HepG2 (cell line): Measurements from ENCODE around the gene TMEM45A. TPM values are rescaled to one million over a fixed set of nuclear protein-coding genes. Genes with fewer than 3 reads are reported as not detected.

Experiments
- ATAC-seq: fragments of 200-7000 bp; cut with Tn5 transposase; 3 replicates; pipeline ENCODE4 v1.9.1; 2020; ENCODE audit warnings: mild to moderate bottlenecking, moderate library complexity
- BruUV-seq: library from RNA; stranded (reverse); fragments of 400-500 nt; replicated peaks from 2 replicates; lab custom pipeline; 2021; lab: Mats Ljungman, UMichigan
- CTCF ChIA-PET: fragments of 300-600 bp; formaldehyde crosslinking; extraction: SDS; loops from one replicate; lab custom pipeline; 2021; ENCODE audit warnings: low total read pairs, inconsistent platforms, low intra/inter-chr PET ratio; lab: Yijun Ruan, JAX
- POLR2A ChIA-PET: fragments of 350-600 bp; sonication (Branson Sonifier 250); formaldehyde crosslinking; loops from one replicate; lab custom pipeline; 2020; ENCODE audit warnings: antibody characterized with exemption, inconsistent platforms; lab: Yijun Ruan, JAX
- DNase-seq: peaks from one replicate; pipeline ENCODE4 v3.0.0-alpha.2; 2015; ENCODE audit warnings: low spot score
- FAIRE-seq: peaks from 3 replicates; lab custom pipeline; 2011; peaks lifted over from hg19 to GRCh38; lab: Jason Lieb, UNC
- H2AFZ ChIP-seq: one replicate; pipeline ENCODE4 v1.6.1; 2011; ENCODE audit warnings: low read length, inconsistent platforms
- H3K27ac ChIP-seq: fragments of 300-600 bp; 3 replicates; pipeline ENCODE4 v1.8.0; 2011; ENCODE audit warnings: mixed run types, mild to moderate bottlenecking, mixed read lengths, low read length, inconsistent platforms; ENCODE audit not compliant: insufficient read depth; ENCODE audit errors: extremely low read length
- H3K27me3 ChIP-seq, 2 experiments: fragments of 200-600 bp in 1 of 2; 2 replicates in 1 of 2; 3 replicates in 1 of 2; pipeline versions ENCODE4 v1.6.0 to v1.8.0; 2011; ENCODE audit warnings: low read length in 2 of 2, mild to moderate bottlenecking in 2 of 2, moderate library complexity in 2 of 2, inconsistent platforms in 1 of 2; ENCODE audit not compliant: insufficient read depth in 2 of 2, control insufficient read depth in 1 of 2
- H3K36me3 ChIP-seq, 2 experiments: fragments of 200-600 bp in 1 of 2; replicated peaks in 1 of 2; 2 replicates in 1 of 2; 3 replicates in 1 of 2; pipeline versions ENCODE4 v1.5.1 to v1.8.0; 2011; ENCODE audit warnings: low read length in 2 of 2, inconsistent platforms in 1 of 2; ENCODE audit not compliant: insufficient read depth in 2 of 2, control insufficient read depth in 1 of 2
- H3K4me1 ChIP-seq: 2 replicates; pipeline ENCODE4 v1.5.1; 2012; ENCODE audit warnings: low read length, inconsistent platforms; ENCODE audit not compliant: insufficient read depth
- H3K4me2 ChIP-seq: 2 replicates; pipeline ENCODE4 v1.6.0; 2011; ENCODE audit warnings: low read depth, low read length, inconsistent platforms
- H3K4me3 ChIP-seq, 3 experiments: fragments of 200-600 bp in 1 of 3; sonication (generic), shearing (Covaris generic) in 1 of 3; replicated peaks in 1 of 3; 2 replicates each; pipeline ENCODE4 v1.5.1; 2011 to 2016; ENCODE audit warnings: low read length in 3 of 3, inconsistent platforms in 2 of 3, low read depth in 2 of 3, mild to moderate bottlenecking in 2 of 3, control low read depth in 1 of 3, mixed read lengths in 1 of 3; ENCODE audit not compliant: insufficient read depth in 1 of 3
- H3K79me2 ChIP-seq: one replicate; pipeline ENCODE4 v1.6.1; 2011; ENCODE audit warnings: low read length, inconsistent platforms; ENCODE audit not compliant: insufficient read depth
- H3K9ac ChIP-seq: 2 replicates; pipeline ENCODE4 v1.6.0; 2011; ENCODE audit warnings: mild to moderate bottlenecking, low read depth, low read length, inconsistent platforms; ENCODE audit not compliant: insufficient read depth
- H3K9me3 ChIP-seq: 2 replicates; pipeline ENCODE4 v1.5.1; 2012; ENCODE audit warnings: mild to moderate bottlenecking, low read length
- H4K20me1 ChIP-seq: 2 replicates; pipeline ENCODE4 v1.6.0; 2011; ENCODE audit warnings: inconsistent platforms, mild to moderate bottlenecking, low read length, moderate library complexity; ENCODE audit not compliant: insufficient read depth
- JUNB ChIP-seq: sonication (generic); formaldehyde crosslinking; IDR thresholded peaks from 2 replicates; pipeline ENCODE4 v1.8.0; 2022; ENCODE audit warnings: missing genetic modification reagents, mild to moderate bottlenecking, borderline replicate concordance
- MTA1 ChIP-seq: sonication (generic); formaldehyde crosslinking; IDR thresholded peaks from 2 replicates; pipeline ENCODE4 v1.4.0; 2020; ENCODE audit warnings: missing genetic modification reagents, mild to moderate bottlenecking, borderline replicate concordance
- REPIN1 ChIP-seq: sonication (generic); formaldehyde crosslinking; IDR thresholded peaks from 2 replicates; pipeline ENCODE4 v1.8.0; 2022; ENCODE audit warnings: missing genetic modification reagents, low read depth, mild to moderate bottlenecking, borderline replicate concordance
- SRF ChIP-seq: IDR thresholded peaks from 2 replicates; pipeline ENCODE4 v1.6.1; 2011; ENCODE audit warnings: mild to moderate bottlenecking, low read depth, low read length, moderate library complexity
- TGIF2 ChIP-seq: IDR thresholded peaks from 2 replicates; pipeline ENCODE4 v1.6.1; 2016; ENCODE audit warnings: control low read depth, missing compliant biosample characterization
- ZFP37 ChIP-seq: sonication (generic); formaldehyde crosslinking; IDR thresholded peaks from 2 replicates; pipeline ENCODE4 v1.4.0; 2020; ENCODE audit warnings: missing genetic modification reagents, borderline replicate concordance
- ZFP82 ChIP-seq: sonication (generic); formaldehyde crosslinking; IDR thresholded peaks from 2 replicates; pipeline ENCODE4 v1.5.1; 2020; ENCODE audit warnings: mild to moderate bottlenecking, missing genetic modification reagents, borderline replicate concordance
- ZNF235 ChIP-seq: sonication (generic); formaldehyde crosslinking; IDR thresholded peaks from 2 replicates; pipeline ENCODE4 v1.8.1; 2023; ENCODE audit warnings: mild to moderate bottlenecking, missing genetic modification reagents, borderline replicate concordance
- ZNF264 ChIP-seq: sonication (generic); formaldehyde crosslinking; IDR thresholded peaks from 2 replicates; pipeline ENCODE4 v1.4.0; 2020; ENCODE audit warnings: missing genetic modification reagents
- in situ Hi-C: cut with HindIII; loops from 2 replicates; pipeline ENCODE4 v1.10.0; 2017; ENCODE audit warnings: low pct_unique_long_range_greater_than_20kb; ENCODE audit not compliant: extremely low pct_ligation_motif_present
- intact Hi-C: fragments of 100-400 bp; cut with micrococcal nuclease; formaldehyde crosslinking; loops from one replicate; pipeline ENCODE4 v1.10.0; 2022; ENCODE audit not compliant: unreplicated experiment
- polyA plus RNA-seq, 8 experiments: library from polyadenylated mRNA; depleted of rRNA in 3 of 8; stranded (reverse) in 7 of 8; unstranded in 1 of 8; fragments of >200 nt; fragmentation: Illumina TruSeq in 4 of 8; extraction: Trizol in 4 of 8; gene quantifications; 2 replicates each; pipeline versions ENCODE4 v1.2.1 to v1.2.3, GENCODE V29; 2011 to 2016; ENCODE audit warnings: low read depth in 4 of 8, missing spikeins in 1 of 8, mixed read lengths in 1 of 8; ENCODE audit not compliant: insufficient read depth in 1 of 8
- total RNA-seq, 5 experiments: library from RNA; depleted of rRNA; stranded (reverse); fragments of >200 nt; fragmentation: Illumina TruSeq; extraction: Trizol; gene quantifications; 2 replicates each; pipeline ENCODE4 v1.2.3, GENCODE V29; 2016; ENCODE audit warnings: low read depth in 1 of 5
- TF ChIP-seq, protein P1 (sequence below): sonication (generic); formaldehyde crosslinking; IDR thresholded peaks from 2 replicates; pipeline ENCODE4 v1.4.0; 2020; ENCODE audit warnings: mild to moderate bottlenecking, missing genetic modification reagents, borderline replicate concordance
- TF ChIP-seq, protein P2 (sequence below): sonication (generic); formaldehyde crosslinking; IDR thresholded peaks from 2 replicates; pipeline ENCODE4 v1.4.0; 2020; ENCODE audit warnings: missing genetic modification reagents, mild to moderate bottlenecking, borderline replicate concordance
- TF ChIP-seq, protein P3 (sequence below): sonication (generic); formaldehyde crosslinking; IDR thresholded peaks from 2 replicates; pipeline ENCODE4 v1.4.0; 2020; ENCODE audit warnings: missing genetic modification reagents

The TMEM45A gene
- total and polyA plus RNA-seq, 2 of the 13 experiments (the other 11 are each of a cell fraction or from before 2014, with no cell fraction given) = 14.8 to 38.5 TPM

DNA sequence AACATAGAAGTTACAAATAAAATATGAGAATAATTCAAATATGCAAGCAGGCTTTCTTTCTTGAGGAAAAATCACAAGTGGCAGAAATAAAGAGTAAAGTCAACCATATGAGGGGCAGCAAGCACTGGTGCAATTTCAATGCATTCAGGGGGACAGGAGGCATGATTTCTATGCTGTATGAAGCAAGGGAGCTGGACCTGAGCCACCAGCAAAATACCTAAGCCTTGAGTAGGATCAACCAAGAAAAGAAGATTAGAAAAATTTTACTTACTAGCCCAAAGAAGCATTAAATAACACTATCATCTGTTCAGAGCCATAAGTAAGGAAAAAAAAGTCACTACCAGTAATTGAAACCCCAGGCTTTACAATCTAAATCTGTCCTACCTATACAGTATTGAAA lies 123.3 kb downstream of the TMEM45A start:
- H3K36me3 ChIP-seq = no peaks in the 10 kb centered on the region
- H2AFZ ChIP-seq = no peak overlapping the region
- no peak overlapping the region for H3K4me3 ChIP-seq
- ChIA-PET POLR2A (no interaction called here), CTCF (no interaction called here)
- no peak overlapping the region for H3K27ac ChIP-seq
- no peak for FAIRE-seq
- no peak for DNase-seq
- no peaks in the 10 kb centered on the region for H4K20me1 ChIP-seq
- in situ Hi-C loops (loop anchor here (25.0 kb wide), 1 partner anchor 97 kb away; the partner anchor contains the start of gene TFG), intact Hi-C loops (no loop called here)
- H3K4me1 ChIP-seq = peaks cover 31% of the 10 kb centered on the region
- H3K4me2 ChIP-seq = no peak overlapping the region
- no peak overlapping the region for H3K9ac ChIP-seq
- no peaks in the 10 kb centered on the region for H3K27me3 ChIP-seq
- ATAC-seq = no peak
- H3K9me3 ChIP-seq = no peaks in the 10 kb centered on the region
- no peaks in the 10 kb centered on the region for H3K79me2 ChIP-seq
- BruUV-seq = no TSS peak
- TF ChIP-seq ZFP82 (no peak), ZNF235 (no peak), ZFP37 (no peak), JUNB (CRISPR knock-in tag) (no peak), MTA1 (CRISPR knock-in tag) (no peak), SRF (no peak), TGIF2 (CRISPR knock-in tag) (no peak), REPIN1 (CRISPR knock-in tag) (no peak), ZNF264 (CRISPR knock-in tag) (no peak)
- TF ChIP-seq, protein P1, sequence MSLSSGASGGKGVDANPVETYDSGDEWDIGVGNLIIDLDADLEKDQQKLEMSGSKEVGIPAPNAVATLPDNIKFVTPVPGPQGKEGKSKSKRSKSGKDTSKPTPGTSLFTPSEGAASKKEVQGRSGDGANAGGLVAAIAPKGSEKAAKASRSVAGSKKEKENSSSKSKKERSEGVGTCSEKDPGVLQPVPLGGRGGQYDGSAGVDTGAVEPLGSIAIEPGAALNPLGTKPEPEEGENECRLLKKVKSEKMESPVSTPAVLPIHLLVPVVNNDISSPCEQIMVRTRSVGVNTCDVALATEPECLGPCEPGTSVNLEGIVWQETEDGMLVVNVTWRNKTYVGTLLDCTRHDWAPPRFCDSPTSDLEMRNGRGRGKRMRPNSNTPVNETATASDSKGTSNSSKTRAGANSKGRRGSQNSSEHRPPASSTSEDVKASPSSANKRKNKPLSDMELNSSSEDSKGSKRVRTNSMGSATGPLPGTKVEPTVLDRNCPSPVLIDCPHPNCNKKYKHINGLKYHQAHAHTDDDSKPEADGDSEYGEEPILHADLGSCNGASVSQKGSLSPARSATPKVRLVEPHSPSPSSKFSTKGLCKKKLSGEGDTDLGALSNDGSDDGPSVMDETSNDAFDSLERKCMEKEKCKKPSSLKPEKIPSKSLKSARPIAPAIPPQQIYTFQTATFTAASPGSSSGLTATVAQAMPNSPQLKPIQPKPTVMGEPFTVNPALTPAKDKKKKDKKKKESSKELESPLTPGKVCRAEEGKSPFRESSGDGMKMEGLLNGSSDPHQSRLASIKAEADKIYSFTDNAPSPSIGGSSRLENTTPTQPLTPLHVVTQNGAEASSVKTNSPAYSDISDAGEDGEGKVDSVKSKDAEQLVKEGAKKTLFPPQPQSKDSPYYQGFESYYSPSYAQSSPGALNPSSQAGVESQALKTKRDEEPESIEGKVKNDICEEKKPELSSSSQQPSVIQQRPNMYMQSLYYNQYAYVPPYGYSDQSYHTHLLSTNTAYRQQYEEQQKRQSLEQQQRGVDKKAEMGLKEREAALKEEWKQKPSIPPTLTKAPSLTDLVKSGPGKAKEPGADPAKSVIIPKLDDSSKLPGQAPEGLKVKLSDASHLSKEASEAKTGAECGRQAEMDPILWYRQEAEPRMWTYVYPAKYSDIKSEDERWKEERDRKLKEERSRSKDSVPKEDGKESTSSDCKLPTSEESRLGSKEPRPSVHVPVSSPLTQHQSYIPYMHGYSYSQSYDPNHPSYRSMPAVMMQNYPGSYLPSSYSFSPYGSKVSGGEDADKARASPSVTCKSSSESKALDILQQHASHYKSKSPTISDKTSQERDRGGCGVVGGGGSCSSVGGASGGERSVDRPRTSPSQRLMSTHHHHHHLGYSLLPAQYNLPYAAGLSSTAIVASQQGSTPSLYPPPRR (CRISPR knock-in tag) = no peak
- TF ChIP-seq, protein P2, sequence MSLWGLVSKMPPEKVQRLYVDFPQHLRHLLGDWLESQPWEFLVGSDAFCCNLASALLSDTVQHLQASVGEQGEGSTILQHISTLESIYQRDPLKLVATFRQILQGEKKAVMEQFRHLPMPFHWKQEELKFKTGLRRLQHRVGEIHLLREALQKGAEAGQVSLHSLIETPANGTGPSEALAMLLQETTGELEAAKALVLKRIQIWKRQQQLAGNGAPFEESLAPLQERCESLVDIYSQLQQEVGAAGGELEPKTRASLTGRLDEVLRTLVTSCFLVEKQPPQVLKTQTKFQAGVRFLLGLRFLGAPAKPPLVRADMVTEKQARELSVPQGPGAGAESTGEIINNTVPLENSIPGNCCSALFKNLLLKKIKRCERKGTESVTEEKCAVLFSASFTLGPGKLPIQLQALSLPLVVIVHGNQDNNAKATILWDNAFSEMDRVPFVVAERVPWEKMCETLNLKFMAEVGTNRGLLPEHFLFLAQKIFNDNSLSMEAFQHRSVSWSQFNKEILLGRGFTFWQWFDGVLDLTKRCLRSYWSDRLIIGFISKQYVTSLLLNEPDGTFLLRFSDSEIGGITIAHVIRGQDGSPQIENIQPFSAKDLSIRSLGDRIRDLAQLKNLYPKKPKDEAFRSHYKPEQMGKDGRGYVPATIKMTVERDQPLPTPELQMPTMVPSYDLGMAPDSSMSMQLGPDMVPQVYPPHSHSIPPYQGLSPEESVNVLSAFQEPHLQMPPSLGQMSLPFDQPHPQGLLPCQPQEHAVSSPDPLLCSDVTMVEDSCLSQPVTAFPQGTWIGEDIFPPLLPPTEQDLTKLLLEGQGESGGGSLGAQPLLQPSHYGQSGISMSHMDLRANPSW (CRISPR knock-in tag) = no peak
- TF ChIP-seq, protein P3, sequence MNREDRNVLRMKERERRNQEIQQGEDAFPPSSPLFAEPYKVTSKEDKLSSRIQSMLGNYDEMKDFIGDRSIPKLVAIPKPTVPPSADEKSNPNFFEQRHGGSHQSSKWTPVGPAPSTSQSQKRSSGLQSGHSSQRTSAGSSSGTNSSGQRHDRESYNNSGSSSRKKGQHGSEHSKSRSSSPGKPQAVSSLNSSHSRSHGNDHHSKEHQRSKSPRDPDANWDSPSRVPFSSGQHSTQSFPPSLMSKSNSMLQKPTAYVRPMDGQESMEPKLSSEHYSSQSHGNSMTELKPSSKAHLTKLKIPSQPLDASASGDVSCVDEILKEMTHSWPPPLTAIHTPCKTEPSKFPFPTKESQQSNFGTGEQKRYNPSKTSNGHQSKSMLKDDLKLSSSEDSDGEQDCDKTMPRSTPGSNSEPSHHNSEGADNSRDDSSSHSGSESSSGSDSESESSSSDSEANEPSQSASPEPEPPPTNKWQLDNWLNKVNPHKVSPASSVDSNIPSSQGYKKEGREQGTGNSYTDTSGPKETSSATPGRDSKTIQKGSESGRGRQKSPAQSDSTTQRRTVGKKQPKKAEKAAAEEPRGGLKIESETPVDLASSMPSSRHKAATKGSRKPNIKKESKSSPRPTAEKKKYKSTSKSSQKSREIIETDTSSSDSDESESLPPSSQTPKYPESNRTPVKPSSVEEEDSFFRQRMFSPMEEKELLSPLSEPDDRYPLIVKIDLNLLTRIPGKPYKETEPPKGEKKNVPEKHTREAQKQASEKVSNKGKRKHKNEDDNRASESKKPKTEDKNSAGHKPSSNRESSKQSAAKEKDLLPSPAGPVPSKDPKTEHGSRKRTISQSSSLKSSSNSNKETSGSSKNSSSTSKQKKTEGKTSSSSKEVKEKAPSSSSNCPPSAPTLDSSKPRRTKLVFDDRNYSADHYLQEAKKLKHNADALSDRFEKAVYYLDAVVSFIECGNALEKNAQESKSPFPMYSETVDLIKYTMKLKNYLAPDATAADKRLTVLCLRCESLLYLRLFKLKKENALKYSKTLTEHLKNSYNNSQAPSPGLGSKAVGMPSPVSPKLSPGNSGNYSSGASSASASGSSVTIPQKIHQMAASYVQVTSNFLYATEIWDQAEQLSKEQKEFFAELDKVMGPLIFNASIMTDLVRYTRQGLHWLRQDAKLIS (CRISPR knock-in tag) = no peak
